HEK293 (cell line): ENCODE measurements around the gene SH3GL1.

Experiments used
- GLIS1 ChIP-seq: fragments of 450-650 bp; formaldehyde crosslinking; IDR thresholded peaks from 2 replicates; pipeline ENCODE4 v1.5.1; 2016; ENCODE audit warnings: missing biosample characterization, missing genetic modification characterization
- KLF16 ChIP-seq: fragments of 450-650 bp; formaldehyde crosslinking; IDR thresholded peaks from 2 replicates; pipeline ENCODE4 v1.5.1; 2017; ENCODE audit warnings: missing biosample characterization, missing genetic modification characterization
- ZNF184 ChIP-seq: fragments of 450-650 bp; IDR thresholded peaks from 2 replicates; pipeline ENCODE4 v1.5.1; 2018; ENCODE audit warnings: missing biosample characterization, mild to moderate bottlenecking, missing genetic modification characterization
- ZNF548 ChIP-seq: fragments of 450-650 bp; formaldehyde crosslinking; IDR thresholded peaks from 2 replicates; pipeline ENCODE4 v1.5.1; 2016; ENCODE audit warnings: missing biosample characterization, missing genetic modification characterization
- TF ChIP-seq, protein P1 (sequence below): fragments of 450-650 bp; formaldehyde crosslinking; IDR thresholded peaks from 2 replicates; pipeline ENCODE4 v1.5.1; 2016; ENCODE audit warnings: missing biosample characterization, missing genetic modification characterization
- TF ChIP-seq, protein P2 (sequence below): fragments of 450-650 bp; formaldehyde crosslinking; IDR thresholded peaks from 2 replicates; pipeline ENCODE4 v1.5.1; 2016; ENCODE audit warnings: missing biosample characterization, missing genetic modification characterization

DNA sequence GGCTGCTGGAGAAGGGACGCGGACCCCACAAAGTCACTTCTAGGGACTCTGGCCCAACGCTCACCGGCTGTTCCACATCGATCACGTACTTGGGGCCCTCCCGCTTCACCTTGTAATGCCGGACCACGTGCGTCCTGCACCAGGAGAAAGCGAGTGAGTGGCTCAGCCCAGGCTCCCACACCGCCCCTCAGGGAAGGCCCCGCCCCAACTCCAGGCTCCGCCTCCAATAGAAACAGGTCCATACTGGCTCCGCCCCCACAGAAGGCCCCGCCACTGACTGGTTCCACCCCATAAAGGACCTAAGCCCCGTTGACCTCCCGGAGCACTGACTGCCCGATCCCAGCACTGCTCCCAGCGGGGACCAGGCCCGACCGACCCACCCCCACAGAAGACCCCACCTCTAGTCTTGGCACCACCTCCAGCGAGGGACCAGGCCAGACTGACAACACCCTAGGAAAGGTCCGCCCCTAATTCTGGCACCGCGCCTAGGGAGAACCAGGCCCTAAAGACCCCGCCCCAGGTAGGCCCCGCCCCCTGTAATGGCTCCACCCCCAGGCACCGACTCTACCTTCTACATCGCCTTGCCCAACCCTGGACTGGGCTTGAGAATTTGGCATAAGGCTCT is 73.0 kb downstream of the SH3GL1 start:
- TF ChIP-seq, protein P1, sequence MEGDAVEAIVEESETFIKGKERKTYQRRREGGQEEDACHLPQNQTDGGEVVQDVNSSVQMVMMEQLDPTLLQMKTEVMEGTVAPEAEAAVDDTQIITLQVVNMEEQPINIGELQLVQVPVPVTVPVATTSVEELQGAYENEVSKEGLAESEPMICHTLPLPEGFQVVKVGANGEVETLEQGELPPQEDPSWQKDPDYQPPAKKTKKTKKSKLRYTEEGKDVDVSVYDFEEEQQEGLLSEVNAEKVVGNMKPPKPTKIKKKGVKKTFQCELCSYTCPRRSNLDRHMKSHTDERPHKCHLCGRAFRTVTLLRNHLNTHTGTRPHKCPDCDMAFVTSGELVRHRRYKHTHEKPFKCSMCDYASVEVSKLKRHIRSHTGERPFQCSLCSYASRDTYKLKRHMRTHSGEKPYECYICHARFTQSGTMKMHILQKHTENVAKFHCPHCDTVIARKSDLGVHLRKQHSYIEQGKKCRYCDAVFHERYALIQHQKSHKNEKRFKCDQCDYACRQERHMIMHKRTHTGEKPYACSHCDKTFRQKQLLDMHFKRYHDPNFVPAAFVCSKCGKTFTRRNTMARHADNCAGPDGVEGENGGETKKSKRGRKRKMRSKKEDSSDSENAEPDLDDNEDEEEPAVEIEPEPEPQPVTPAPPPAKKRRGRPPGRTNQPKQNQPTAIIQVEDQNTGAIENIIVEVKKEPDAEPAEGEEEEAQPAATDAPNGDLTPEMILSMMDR: no peak
- no peak for TF ChIP-seq ZNF184 (tag by site-specific recombination)
- TF ChIP-seq GLIS1 (tag by site-specific recombination): no peak
- TF ChIP-seq ZNF548 (tag by site-specific recombination): no peak
- TF ChIP-seq, protein P2, sequence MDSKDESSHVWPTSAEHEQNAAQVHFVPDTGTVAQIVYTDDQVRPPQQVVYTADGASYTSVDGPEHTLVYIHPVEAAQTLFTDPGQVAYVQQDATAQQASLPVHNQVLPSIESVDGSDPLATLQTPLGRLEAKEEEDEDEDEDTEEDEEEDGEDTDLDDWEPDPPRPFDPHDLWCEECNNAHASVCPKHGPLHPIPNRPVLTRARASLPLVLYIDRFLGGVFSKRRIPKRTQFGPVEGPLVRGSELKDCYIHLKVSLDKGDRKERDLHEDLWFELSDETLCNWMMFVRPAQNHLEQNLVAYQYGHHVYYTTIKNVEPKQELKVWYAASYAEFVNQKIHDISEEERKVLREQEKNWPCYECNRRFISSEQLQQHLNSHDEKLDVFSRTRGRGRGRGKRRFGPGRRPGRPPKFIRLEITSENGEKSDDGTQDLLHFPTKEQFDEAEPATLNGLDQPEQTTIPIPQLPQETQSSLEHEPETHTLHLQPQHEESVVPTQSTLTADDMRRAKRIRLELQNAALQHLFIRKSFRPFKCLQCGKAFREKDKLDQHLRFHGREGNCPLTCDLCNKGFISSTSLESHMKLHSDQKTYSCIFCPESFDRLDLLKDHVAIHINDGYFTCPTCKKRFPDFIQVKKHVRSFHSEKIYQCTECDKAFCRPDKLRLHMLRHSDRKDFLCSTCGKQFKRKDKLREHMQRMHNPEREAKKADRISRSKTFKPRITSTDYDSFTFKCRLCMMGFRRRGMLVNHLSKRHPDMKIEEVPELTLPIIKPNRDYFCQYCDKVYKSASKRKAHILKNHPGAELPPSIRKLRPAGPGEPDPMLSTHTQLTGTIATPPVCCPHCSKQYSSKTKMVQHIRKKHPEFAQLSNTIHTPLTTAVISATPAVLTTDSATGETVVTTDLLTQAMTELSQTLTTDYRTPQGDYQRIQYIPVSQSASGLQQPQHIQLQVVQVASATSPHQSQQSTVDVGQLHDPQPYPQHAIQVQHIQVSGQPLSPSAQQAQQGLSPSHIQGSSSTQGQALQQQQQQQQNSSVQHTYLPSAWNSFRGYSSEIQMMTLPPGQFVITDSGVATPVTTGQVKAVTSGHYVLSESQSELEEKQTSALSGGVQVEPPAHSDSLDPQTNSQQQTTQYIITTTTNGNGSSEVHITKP (tag by site-specific recombination): no peak
- no peak for TF ChIP-seq KLF16 (tag by site-specific recombination)
